ENCODE measurements around the gene DNAJC17.

The DNAJC17 gene

DNA sequence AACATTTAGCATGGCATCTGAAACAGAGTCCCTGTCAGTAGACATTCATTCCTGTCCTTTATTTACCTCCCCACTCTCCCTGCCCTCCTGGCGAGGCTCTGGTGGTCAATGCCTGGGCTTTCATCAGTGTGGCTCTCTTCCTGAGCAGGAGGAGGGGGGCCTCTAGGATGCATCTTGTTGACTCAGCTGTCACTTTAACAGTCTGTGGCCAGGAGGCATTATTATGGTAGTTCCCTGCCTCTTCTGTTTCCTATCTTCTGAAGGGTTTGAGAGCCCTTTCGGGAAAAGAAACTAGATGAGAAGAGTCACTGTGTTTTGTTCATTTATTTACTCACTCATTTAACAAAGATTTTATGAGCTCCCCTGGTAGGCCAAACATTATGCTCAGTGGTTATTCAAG is 23.6 kb upstream of the DNAJC17 start:
- no peak for DNase-seq (ENCODE audit: low read depth in 2 of 2)

GRCh38 chr15:40829115-40829514 is 21.8 kb upstream of the DNAJC17 start:
- DNase-seq (ENCODE audit: low read depth in 2 of 2): no peak

DNA sequence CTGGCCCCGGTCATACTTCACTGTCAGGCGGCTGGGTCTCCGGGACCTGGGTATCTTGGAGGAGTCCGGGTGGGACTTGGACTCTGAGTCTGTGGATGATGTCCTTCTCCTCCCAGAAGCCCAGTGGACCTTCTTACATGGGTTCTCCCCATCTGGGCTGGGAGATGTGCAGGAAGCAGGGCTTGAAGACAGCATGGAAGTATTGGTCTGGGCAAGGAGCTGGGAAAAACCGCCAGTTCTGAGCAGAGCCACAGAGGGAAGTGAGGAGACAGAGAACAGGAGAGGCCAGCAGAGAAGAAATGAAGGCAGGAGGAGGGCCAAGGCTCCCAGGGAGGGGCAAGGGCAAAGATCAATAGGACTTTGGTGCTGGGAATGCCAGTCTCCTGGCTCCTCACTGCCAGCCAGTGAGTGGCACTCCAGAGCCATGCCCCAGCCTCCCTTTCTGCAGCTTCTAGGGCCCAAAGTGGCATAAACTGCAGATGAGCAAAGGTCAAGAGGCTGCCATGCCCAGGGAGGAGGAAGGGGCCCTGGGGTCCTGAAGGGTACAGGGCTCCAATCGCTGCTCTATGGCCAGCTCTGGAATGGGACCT is 21.3 kb upstream of the DNAJC17 start, which contains the start of gene PPP1R14D:
PPP1R14D (minus strand) TSS at position 262 of the 590 bp plus-strand sequence; CDS start at position 195, 67 bp downstream.
- DNase-seq (ENCODE audit: low read depth in 2 of 2): no peak

DNA sequence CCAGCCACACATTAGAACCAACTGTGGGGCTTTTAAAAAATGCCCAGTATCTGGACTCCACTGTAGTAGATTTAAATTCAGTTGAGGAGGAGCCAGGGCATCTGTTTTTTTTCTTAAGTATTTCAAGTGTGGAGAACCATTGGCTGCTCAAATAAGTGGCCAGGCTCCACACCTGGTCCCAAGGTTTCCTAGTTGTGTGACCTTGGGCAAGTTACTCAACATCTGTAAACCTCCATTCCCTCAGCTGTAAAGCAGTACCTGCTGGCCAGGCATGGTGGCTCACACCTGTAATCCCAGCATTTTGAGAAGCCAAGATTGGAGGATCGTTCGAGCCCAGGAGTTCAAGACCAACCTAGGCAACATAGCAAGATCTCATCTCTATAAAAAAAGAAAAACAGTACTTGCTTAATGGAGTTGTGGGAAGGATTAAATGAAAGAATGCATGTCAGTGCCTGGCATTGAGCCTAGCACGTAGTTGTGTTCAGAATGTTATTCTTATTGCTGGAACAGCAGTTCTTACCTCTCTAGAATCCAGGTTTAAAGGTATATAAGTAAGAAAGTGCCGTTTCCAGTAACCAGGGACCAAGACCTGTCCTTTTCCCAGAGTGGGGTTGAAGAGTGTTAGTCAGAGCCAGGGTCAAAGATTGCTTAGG is 19.3 kb upstream of the DNAJC17 start:
- no peak for DNase-seq (ENCODE audit: low read depth in 2 of 2)

- no peak for DNase-seq (ENCODE audit: low read depth in 2 of 2)
These were observed 18.6 kb upstream of the DNAJC17 start for GRCh38 chr15:40825661-40826422.

- DNase-seq (ENCODE audit: low read depth in 2 of 2): no peak
These were observed 16.5 kb upstream of the DNAJC17 start for GRCh38 chr15:40823572-40824343.

DNA sequence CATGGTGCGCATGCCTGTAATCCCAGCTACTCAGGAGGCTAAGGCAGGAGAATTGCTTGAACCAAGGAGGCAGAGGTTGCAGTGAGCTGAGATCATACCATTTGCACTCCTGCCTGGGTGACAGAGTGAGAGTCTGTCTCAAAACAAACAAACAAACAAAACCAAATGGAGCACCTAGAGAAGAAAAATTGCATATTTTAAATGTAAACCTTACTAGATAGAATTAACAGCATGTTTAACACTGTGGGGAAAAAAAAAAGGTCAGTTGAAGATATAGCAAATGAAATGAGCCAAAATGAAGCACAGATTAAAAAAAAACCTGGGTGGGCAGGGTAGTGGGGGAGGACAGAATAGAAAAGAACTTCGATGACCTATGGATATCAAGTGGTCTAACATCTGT is 13.9 kb upstream of the DNAJC17 start:
- no peak for DNase-seq (ENCODE audit: low read depth in 2 of 2)

DNA sequence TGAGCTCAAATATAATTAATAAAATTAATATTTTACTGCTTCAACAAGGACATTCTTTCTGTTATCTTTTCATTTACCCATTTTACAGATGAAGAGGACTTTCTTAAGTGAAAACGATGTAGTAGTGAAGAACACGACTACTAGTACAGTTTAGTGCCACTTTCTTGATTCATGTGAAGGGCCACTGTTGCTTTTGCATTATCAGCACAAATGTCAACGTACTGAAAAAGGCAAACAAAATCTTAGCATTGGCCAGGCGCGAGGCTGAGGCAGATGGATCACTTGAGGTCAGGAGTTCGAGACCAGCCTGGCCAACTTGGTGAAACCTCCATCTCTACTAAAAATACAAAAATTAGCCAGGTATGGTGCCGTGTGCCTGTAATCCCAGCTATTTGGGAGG is 11.8 kb upstream of the DNAJC17 start:
- DNase-seq (ENCODE audit: low read depth in 2 of 2): no peak

DNA sequence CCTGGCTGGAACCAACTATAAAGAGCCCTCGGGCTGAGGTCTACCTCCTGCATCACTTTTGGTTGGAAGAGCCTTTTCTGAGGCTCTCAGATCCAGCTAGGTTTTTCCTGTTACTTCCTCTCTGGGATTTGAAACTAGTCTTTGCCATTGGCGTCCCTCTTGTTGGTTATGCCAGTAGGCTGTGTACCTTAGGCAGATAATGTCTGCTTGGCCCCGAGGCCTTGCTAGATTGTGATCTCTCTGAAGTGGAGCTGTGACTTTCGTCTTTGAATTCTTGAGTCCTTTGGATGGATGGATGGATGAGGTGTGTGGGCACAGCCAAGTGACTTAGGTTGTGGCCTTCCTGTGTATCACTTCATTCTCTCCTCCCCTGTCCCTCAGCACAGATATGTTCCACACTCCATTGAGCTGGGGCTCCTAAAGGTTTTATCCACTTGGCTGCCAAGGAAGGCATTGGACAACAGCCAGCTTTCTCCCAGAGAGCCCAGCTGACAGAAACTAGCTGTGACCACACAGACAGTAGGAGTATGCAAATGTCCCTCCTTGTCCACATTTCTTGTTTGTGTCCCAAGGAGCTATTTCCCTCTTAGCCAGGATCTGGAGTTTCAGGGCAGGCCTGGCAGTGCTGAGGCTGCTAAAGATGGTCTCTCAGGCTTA is 7.9 kb upstream of the DNAJC17 start:
- DNase-seq (ENCODE audit: low read depth in 2 of 2): no peak

DNA sequence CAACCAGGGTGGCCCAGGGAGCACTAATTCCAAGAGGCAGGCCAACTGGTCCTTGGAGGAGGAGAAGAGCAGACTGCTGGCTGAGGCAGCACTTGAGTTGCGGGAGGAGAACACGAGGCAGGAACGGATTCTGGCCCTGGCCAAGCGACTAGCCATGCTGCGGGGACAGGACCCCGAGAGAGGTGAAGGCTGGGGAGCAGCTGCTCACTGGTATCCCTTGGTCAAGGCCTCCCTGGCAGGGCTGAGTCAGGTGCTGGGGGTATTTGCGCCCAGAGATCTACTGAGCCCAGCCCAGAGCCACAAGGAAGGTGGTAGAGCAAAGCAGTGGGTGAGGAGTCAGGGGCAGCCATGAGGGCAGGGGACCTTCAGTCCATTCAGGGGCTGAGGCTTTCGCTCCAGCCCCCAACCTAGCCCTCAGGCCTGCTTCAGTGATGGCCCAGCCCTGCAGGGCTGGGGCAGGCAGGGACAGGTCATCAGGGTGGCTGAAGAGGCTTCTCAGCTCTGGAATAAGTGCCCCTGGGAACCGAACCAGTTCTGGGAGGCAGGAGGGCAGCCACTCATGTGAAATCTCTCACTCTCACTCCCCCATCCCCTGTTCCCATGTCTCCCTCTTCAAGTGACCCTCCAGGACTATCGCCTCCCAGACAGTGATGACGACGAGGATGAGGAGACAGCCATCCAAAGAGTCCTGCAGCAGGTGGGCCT is 5.6 kb upstream of the DNAJC17 start:
- no peak for DNase-seq (ENCODE audit: low read depth in 2 of 2)

DNA sequence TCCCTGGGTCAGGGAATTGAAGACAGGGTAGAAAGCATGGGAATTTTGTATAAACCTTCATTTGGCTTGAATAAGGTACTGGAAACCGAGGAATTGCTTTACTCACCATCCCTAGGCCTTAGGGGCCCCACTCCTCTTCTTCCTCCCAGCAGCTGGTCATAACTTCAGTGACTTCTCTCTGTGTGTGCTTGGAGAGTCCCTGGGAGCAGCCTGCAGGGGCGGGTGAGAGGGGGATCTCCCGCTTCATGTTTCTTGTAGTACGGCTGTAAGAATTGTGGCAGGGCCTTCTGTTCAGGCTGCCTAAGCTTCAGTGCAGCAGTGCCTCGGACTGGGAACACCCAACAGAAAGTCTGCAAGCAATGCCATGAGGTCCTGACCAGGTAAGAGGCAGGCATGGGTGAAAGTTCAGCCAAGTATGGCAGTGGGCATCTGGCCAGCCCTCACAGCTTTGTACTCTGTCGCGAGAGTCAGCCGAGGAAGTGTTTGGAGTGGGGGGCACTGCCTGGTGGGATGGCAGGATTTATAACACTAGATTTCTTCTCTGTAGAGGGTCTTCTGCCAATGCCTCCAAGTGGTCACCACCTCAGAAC is 1.7 kb upstream of the DNAJC17 start:
- DNase-seq (ENCODE audit: low read depth in 2 of 2): no peak

GRCh38 chr15:40807888-40808461 is 702 bp upstream of the DNAJC17 start:
- no peak for DNase-seq (ENCODE audit: low read depth in 2 of 2)

- DNase-seq (ENCODE audit: low read depth in 2 of 2): no peak
These were observed 623 bp downstream of the DNAJC17 start for GRCh38 chr15:40806672-40807027.

DNA sequence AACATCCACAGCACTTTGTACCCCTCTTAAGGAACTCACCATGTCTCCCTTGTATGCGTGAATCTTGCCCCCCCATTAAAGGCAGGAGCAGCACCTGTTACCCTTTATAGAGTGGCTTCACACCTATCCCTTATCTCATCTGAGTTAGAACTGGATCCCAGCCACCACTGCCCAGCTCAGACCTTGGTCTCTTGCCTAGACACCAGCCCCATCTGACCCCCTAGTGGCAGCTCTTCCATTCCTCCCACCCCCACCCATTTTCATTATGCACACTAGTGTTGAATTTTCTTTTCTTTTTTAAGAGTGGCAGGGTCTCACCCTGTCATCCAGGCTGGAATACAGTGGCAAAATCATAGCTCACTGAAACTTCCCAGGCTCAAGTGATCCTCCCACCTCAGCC is 3.6 kb downstream of the DNAJC17 start:
- DNase-seq (ENCODE audit: low read depth in 2 of 2): no peak

DNA sequence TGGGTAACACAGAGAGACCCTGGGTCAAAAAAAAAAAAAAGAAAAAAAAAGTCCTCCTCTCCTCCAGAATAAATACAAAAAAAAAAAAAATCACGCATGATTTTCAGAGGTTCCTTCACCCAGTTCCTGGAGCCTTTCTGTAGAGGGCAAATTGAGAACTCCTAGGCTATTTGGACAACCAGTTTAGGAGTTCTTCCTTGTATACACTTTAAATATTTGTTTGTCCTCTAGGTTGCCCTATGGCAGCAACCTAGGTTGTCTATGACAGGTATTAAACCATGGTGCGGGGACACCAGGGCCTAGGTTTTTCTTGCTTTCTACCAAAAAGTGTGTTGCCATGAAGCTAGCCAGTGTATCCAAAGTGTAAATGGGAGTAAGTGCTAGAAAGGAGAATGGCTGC is 4.2 kb downstream of the DNAJC17 start:
- no peak for DNase-seq (ENCODE audit: low read depth in 2 of 2)

GRCh38 chr15:40799523-40799922 is 7.8 kb downstream of the DNAJC17 start:
- DNase-seq (ENCODE audit: low read depth in 2 of 2): no peak

DNA sequence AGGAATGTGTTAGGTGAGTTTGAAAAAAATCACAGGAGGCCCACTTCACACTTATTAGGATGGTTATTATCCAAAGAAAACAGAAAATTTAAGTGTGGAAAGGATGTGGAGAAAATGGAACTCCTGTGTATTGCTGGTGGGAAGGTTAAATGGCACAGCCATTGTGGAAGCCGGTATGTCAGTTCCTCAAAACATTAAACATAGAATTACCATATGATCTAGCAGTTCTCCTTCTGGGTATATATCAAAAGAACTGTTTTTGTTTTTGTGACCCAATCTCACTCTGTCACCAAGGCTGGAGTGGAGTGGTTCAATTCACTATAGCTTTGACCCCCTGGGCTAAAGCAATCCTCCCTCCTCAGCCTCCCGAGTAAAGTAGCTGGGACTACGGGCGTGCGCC is 10.8 kb downstream of the DNAJC17 start:
- no peak for DNase-seq (ENCODE audit: low read depth in 2 of 2)

GRCh38 chr15:40796041-40796440 is 11.2 kb downstream of the DNAJC17 start:
- DNase-seq (ENCODE audit: low read depth in 2 of 2): no peak

DNA sequence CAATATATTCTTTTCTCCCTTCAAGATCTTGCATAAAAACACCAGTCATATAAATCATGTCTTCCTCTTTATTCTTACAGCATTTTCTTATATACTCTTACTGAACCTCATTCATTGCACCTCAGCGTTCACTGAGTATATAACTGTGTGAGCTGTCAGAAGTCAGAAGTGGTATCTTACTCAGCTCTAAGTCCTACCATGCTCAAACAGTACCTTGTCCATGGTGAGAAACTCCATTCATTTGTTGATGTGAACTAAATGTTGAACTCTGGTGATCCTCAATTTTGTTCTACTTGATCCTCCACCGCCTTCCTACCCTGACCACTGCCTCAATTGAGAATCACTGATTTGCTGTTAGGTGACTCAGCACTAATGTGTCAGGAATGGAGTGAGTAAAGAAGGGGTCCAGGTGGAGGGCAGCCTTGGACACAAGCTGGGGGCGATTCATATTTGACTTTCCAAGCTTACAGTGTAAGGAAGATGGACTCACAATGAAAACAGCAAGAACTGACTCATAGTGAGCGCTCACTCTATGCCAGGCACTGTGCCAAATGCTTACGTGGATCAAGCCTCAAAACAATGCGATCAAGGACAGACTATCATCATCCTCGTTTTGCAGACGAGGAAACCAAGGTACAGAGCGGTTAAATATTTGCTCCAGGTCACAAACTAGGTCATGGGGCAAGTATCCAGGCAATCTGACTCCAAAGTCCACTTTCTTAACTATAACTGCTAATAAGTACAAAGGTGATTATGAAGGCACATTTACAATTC is 13.9 kb downstream of the DNAJC17 start:
- no peak for DNase-seq (ENCODE audit: low read depth in 2 of 2)

GRCh38 chr15:40792394-40792793 is 14.9 kb downstream of the DNAJC17 start:
- DNase-seq (ENCODE audit: low read depth in 2 of 2): no peak
